Natural killer cell (primary cell): ENCODE measurements around the gene ALDH3A2. TPM values are rescaled to one million over a fixed set of nuclear protein-coding genes. Genes with fewer than 3 reads are reported as not detected.

Source experiments
- ATAC-seq, 3 donors: fragments of 150-1000 bp in 2 of 3; fragments of 200-7000 bp in 1 of 3; cut with Tn5 transposase; 1 replicate in 1 of 3; 2 replicates in 2 of 3; pipeline ENCODE4 v1.10.0; 2021; ENCODE audit warnings: mild to moderate bottlenecking in 2 of 3, moderate library complexity in 2 of 3
- DNase-seq, 2 donors: peaks; one replicate each; pipeline versions ENCODE4 v3.0.0 to v3.0.0-alpha.2; 2013 to 2021; ENCODE audit warnings: mixed read lengths in 1 of 2
- H3K27ac ChIP-seq: one replicate; pipeline ENCODE4 v1.5.1; 2013; ENCODE audit warnings: mild to moderate bottlenecking, low read length
- H3K27me3 ChIP-seq: one replicate; pipeline ENCODE4 v1.6.1; 2013; ENCODE audit warnings: low read length; ENCODE audit not compliant: control insufficient read depth, insufficient read depth
- H3K36me3 ChIP-seq: one replicate; pipeline ENCODE4 v1.6.1; 2013; ENCODE audit warnings: low read length; ENCODE audit not compliant: control insufficient read depth, insufficient read depth
- H3K4me1 ChIP-seq: one replicate; pipeline ENCODE4 v1.6.1; 2013; ENCODE audit warnings: low read length; ENCODE audit not compliant: control insufficient read depth, insufficient read depth
- H3K4me3 ChIP-seq: one replicate; pipeline ENCODE4 v1.5.1; 2013; ENCODE audit warnings: low read length
- H3K9me3 ChIP-seq: one replicate; pipeline ENCODE4 v1.6.1; 2013; ENCODE audit warnings: low read length; ENCODE audit not compliant: control insufficient read depth, insufficient read depth
- H3K27ac Mint-ChIP-seq, 2 donors: one replicate each; pipeline ENCODE4 v1.8.0; 2022; ENCODE audit warnings: mild to moderate bottlenecking in 2 of 2, mixed read lengths in 2 of 2, moderate library complexity in 1 of 2
- H3K27me3 Mint-ChIP-seq, 2 donors: one replicate each; pipeline ENCODE4 v1.8.0; 2022; ENCODE audit warnings: low read depth in 2 of 2, mixed read lengths in 2 of 2
- H3K36me3 Mint-ChIP-seq: one replicate; pipeline ENCODE4 v1.8.0; 2022; ENCODE audit warnings: mixed read lengths
- H3K4me1 Mint-ChIP-seq, 2 donors: one replicate each; pipeline ENCODE4 v1.8.0; 2022; ENCODE audit warnings: mixed read lengths in 2 of 2
- H3K4me3 Mint-ChIP-seq: one replicate; pipeline ENCODE4 v1.8.0; 2022; ENCODE audit warnings: mild to moderate bottlenecking, moderate library complexity, mixed read lengths
- H3K9me3 Mint-ChIP-seq, 2 donors: one replicate each; pipeline ENCODE4 v1.8.0; 2022; ENCODE audit warnings: mixed read lengths in 2 of 2
- CTCF ChIP-seq: fragments of 200-600 bp; IDR thresholded peaks from one replicate; pipeline ENCODE4 v1.8.0; 2022; ENCODE audit warnings: antibody characterized with exemption
- WGBS: methylation state at CpG from one replicate; pipeline ENCODE4 v1.1.7; 2013; ENCODE audit warnings: missing lambda C conversion rate; ENCODE audit not compliant: insufficient coverage; 5-methylcytosine and 5-hydroxymethylcytosine counted together
- intact Hi-C: fragments of 100-400 bp; cut with micrococcal nuclease; formaldehyde crosslinking; loops from one replicate; pipeline ENCODE4 v1.14.2; 2022
- total RNA-seq, 4 donors: library from RNA; stranded (reverse); fragments of 120-200 nt in 1 of 4; gene quantifications; one replicate each; pipeline versions ENCODE4 v1.2.3 to v1.2.4, GENCODE V29; 2013 to 2022

ALDH3A2 gene
- total RNA-seq, 3 donors from 2014 or later (not counting 1 experiment from before 2014, with no cell fraction given): 25.3 to 33.7 (median 31.4) TPM

GRCh38 chr17:19708431-19709175 lies 60.1 kb downstream of the ALDH3A2 start:
- Mint-ChIP-seq H3K36me3 (no peaks in the 10 kb centered on the region), H3K4me3 (no peak overlapping the region)
- no peak for ATAC-seq

DNA sequence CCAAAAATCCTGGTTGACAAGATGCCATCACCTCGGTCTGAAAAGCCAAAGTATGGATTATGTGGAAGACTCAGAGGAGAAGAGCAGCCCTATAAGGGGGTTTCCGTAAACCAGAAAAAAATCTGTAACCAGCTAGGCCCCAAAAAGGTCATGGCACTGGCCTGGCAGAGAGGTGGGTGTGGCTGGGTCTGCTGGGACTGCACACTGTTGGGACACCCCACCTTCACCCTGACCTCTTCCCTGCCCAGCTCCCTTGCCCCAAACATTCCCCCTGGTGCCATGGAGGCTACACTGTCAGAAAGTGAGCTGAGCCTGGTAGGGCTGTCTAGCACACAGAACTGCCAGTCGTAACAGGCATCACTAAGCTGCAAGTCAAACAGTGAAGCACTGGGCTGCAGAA lies 61.3 kb downstream of the ALDH3A2 start:
- Mint-ChIP-seq H3K27ac (no peak overlapping the region), H3K27me3 (no peaks in the 10 kb centered on the region), H3K4me1 (no peaks in the 10 kb centered on the region), H3K36me3 (no peaks in the 10 kb centered on the region), H3K4me3 (no peak overlapping the region), H3K9me3 (no peaks in the 10 kb centered on the region)
- no peak for TF ChIP-seq CTCF
- H3K4me1 ChIP-seq: no peaks in the 10 kb centered on the region
- no peaks in the 10 kb centered on the region for H3K9me3 ChIP-seq
- H3K27me3 ChIP-seq: no peaks in the 10 kb centered on the region
- H3K36me3 ChIP-seq: no peaks in the 10 kb centered on the region
- ATAC-seq (no peak), DNase-seq (no peak)
- no peak overlapping the region for H3K27ac ChIP-seq
- no peak overlapping the region for H3K4me3 ChIP-seq
- 84% methylated on average over 3 of the region's 3 CpGs for WGBS
- intact Hi-C loops: no loop called here

More at GRCh38 chr17:19708431-19709175, 60.1 kb downstream of the ALDH3A2 start:
- Histone ChIP-seq H3K27me3 (no peaks in the 10 kb centered on the region), H3K9me3 (no peaks in the 10 kb centered on the region), H3K27ac (no peak overlapping the region), H3K4me3 (no peak overlapping the region), H3K4me1 (no peaks in the 10 kb centered on the region), H3K36me3 (no peaks in the 10 kb centered on the region)
- Mint-ChIP-seq H3K9me3 (no peaks in the 10 kb centered on the region), H3K27me3 (no peaks in the 10 kb centered on the region), H3K27ac (no peak overlapping the region), H3K4me1 (no peaks in the 10 kb centered on the region)
- TF ChIP-seq CTCF: no peak
- WGBS: 92% methylated on average over 4 of the region's 6 CpGs
- intact Hi-C loops: no loop called here
- no peak for DNase-seq

DNA sequence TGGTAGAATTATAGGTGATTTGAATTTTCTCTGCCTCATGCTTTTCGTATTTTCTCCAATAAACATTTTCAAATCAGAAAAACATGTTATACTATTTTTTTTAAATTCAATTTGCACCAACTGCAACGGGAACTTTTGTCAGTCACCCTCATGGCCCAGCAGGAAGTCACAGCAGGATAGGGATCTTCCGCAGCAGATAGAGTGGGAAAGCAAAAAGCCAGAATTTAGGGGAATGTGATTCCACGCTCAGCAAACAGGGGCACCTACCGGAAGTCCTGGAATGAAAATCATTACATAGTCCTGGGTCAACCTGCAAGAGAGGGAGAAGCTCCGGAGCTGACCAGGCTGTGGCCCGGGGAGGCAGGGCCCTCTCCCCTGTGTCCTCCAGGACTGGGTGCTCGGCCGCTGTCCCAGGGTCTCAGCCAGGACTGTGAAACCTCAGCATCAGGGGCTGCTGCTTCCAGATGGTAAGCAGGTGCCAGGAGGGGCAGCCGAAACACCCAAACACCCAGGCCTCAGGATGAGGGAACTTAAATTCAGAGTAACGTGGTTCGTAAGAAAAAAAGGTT lies 64.0 kb downstream of the ALDH3A2 start:
- H3K27me3 Mint-ChIP-seq: no peaks in the 10 kb centered on the region
- no peak overlapping the region for H3K4me3 Mint-ChIP-seq
- WGBS: 94% methylated on average over 10 of the region's 12 CpGs
- H3K27ac Mint-ChIP-seq: no peak overlapping the region
- H3K9me3 Mint-ChIP-seq: no peaks in the 10 kb centered on the region
- no peak for TF ChIP-seq CTCF
- H3K36me3 ChIP-seq: no peaks in the 10 kb centered on the region
- H3K36me3 Mint-ChIP-seq: no peaks in the 10 kb centered on the region
- no peaks in the 10 kb centered on the region for H3K9me3 ChIP-seq
- DNase-seq (no peak), ATAC-seq (no peak)
- no peaks in the 10 kb centered on the region for H3K27me3 ChIP-seq
- no peak overlapping the region for H3K4me3 ChIP-seq
- H3K4me1 Mint-ChIP-seq: no peaks in the 10 kb centered on the region
- intact Hi-C loops: no loop called here
- H3K4me1 ChIP-seq: no peaks in the 10 kb centered on the region
- H3K27ac ChIP-seq: no peak overlapping the region

DNA sequence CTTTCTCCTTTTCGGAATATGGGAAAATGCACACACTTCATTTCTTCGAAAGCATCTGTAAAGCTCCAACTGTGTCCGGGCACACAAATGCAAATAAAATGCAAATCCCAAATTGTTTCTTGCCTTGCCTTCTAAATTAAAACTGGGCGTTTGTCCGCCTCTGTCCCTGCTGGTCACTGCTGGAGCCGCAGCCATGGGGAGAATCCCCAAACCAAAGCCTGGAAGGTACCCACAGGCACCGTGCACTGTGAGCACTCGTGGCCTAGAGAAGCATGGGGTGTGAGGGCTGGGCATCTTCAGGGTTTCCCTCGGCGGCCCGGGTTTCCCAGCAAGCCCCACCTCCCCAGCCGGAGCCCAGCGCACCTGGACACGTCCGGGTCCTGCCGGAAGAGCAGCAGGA lies 64.9 kb downstream of the ALDH3A2 start:
- no peak overlapping the region for H3K27ac Mint-ChIP-seq
- Histone ChIP-seq H3K9me3 (no peaks in the 10 kb centered on the region), H3K27me3 (no peaks in the 10 kb centered on the region), H3K4me1 (no peaks in the 10 kb centered on the region), H3K4me3 (no peak overlapping the region), H3K27ac (no peak overlapping the region), H3K36me3 (no peaks in the 10 kb centered on the region)
- WGBS: 85% methylated on average over 16 of the region's 16 CpGs
- intact Hi-C loops: no loop called here
- H3K27me3 Mint-ChIP-seq: no peaks in the 10 kb centered on the region
- H3K4me1 Mint-ChIP-seq: no peaks in the 10 kb centered on the region
- no peak overlapping the region for H3K4me3 Mint-ChIP-seq
- no peak for TF ChIP-seq CTCF
- no peaks in the 10 kb centered on the region for H3K9me3 Mint-ChIP-seq
- no peak for DNase-seq
- no peaks in the 10 kb centered on the region for H3K36me3 Mint-ChIP-seq
- no peak for ATAC-seq
